Measurements from ENCODE around the gene PARK7.

PARK7 gene

DNA sequence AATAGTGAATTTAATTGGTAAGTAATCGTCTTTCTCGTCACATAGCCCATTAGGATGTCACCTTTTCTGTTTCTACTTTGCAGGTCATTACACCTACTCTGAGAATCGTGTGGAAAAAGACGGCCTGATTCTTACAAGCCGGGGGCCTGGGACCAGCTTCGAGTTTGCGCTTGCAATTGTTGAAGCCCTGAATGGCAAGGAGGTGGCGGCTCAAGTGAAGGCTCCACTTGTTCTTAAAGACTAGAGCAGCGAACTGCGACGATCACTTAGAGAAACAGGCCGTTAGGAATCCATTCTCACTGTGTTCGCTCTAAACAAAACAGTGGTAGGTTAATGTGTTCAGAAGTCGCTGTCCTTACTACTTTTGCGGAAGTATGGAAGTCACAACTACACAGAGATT is 23.3 kb downstream of the PARK7 start:
- DNase-seq (ENCODE audit: low spot score) = no peak

GRCh38 chr1:7985851-7986612 is 24.5 kb downstream of the PARK7 start:
- no peak for DNase-seq (ENCODE audit: low spot score)

GRCh38 chr1:7987528-7987927 is 26.0 kb downstream of the PARK7 start:
- DNase-seq (ENCODE audit: low spot score) = no peak

DNA sequence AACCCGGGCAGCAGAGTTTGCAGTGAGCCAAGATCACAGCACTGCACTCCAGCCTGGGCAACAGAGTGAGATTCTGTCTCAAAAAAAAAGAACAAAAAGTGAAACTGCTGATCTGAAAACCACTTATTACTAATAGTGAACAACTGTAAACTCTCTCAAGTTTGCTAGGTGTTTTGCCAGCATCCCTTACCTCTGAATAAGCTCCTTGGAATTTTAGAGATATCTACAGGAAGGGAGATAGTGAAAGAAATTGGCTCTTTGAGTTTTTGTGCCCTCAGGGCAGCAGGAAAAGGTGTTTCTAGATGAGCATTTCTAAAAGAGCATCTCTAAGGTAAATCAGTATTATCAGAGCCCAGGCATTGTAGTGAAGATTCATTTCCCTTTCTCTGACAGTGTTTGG is 27.1 kb downstream of the PARK7 start:
- no peak for DNase-seq (ENCODE audit: low spot score)

DNA sequence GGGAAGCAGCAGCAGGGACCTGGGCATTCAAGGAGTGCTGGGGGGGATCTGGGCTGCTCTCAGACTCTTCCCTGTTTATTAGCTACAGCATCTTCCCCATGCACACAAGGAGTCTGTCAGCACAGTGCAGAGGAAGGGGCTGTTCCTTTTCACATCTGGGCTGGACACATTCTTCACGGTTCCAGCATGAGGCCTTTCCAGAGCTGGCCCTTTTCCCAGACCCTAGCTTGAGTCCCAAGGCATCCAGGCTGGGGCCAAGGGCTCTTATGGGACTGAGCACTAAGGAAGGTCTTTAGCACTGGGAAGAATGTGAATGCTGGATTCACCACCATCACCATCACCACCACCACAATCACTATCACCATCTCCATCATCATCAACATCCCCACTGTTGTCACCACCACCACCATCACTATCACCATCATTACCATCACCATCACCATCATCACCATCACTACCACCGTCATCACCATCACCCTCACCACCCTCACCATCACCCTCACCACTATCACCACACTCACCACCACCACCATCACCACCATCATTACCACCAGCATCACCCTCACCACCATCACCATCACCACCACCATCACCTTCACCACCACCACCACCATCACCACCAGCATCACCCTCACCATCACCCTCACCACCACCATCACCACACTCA is 28.4 kb downstream of the PARK7 start:
- no peak for DNase-seq (ENCODE audit: low spot score)

GRCh38 chr1:7991504-7992440 is 30.3 kb downstream of the PARK7 start:
- DNase-seq (ENCODE audit: low spot score) = no peak

GRCh38 chr1:7992885-7993284 is 31.4 kb downstream of the PARK7 start:
- DNase-seq (ENCODE audit: low spot score) = no peak

DNA sequence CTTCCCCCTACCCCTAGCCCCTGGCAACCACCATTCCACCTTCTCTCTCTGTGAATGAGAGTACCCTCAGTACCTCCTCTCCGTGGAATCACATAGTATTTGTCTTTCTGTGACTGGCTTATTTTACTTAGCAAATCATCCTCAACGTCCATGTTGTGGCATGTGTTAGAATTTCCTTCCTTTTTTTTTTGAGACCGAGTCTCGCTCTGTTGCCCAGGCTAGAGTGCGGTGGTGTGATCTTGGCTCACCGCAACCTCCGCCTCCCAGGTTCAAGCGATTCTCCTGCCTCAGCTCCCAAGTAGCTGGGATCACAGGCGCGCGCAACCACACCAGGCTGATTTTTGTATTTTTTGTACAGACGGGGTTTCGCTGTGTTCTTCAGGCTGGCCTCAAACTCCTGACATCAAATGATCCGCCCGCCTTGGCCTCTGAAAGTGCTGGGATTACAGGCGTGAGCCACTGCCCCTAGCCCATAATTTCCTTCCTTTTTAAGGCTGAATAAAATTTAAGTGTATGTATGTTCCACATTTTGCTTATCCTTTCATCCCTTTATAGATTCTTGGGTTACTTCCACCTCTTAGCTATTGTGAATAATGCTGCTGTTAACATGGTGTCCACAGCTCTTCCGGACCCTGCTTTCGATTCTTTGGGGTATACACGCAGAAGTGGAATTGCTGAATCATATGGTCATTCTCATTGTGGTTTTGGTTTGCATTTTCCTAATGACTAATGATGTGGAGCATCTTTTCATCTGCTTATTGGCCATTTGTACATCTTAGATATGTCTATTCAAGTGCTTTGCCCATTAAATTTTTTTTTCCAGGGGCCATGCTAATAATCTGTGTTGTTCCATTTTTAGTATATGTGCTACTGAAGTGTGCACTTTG is 32.3 kb downstream of the PARK7 start:
- no peak for DNase-seq (ENCODE audit: low spot score)

DNA sequence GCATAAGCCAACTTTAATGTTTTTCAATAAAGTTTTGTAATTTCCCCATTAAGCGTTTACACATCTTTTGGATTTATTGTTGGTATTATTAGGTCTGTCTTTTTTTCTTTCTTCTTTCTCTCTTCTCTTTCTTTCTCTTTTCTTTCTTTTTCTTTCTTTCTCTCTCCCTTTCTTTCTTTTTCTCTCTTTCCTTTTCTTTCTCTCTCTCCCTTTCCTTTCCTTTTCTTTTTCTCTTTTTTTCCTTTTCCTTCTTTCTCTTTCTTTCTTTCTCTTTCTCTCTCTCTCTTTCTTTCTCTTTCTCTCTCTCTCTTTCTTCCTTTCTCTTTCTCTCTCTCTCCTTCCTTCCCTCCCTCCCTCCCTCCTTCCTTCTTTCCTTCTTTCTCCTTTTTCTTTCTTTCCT is 33.3 kb downstream of the PARK7 start:
- DNase-seq (ENCODE audit: low spot score) = no peak

DNA sequence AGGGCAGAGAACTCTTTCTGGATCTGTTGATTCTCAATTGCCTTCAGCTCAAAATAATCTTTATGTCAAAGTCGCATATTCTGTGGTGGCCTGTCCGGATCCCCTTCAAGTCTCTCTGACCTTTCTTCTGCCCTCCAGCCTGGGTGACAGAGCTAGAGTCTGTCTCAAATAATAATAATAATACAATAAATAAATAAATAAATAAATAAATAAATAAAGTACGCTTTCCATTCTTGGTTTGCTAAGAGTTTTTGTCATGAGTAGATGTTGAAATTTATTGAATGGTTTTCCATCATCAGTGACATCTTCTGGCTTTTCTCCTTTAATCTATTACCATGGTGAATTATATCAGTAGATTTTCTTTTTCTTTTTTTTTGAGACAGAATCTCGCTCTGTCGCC is 33.9 kb downstream of the PARK7 start:
- DNase-seq (ENCODE audit: low spot score) = no peak

DNA sequence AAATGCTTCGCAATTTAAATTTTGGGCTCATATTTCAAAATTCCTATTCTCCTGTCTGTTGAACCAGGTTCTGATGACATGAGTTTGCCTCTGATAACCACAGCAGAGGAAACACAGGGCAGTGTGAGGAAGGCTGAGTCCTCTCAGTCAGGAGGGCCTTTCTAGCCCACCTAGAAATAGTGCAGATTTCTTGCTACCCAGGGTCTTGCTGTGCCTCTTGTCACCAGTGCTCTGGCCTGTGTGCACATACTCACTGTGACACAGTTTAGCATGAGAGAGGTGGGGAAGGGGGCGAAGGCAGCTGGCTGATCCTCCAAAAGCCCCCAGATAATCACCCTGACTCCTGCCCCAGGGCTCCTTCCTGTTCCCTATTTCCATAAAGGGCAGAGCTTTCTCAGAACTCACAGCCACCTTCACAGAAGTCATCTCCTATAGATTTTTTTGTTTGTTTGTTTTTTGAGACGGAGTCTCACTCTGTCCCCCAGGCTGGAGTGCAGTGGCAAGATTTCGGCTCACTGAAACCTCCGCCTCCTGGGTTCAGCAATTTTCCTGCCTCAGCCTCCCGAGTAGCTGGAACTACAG is 40.9 kb downstream of the PARK7 start:
- no peak for DNase-seq (ENCODE audit: low spot score)

- DNase-seq (ENCODE audit: low spot score) = no peak
Measured at GRCh38 chr1:8002921-8003320, 41.4 kb downstream of the PARK7 start.

DNA sequence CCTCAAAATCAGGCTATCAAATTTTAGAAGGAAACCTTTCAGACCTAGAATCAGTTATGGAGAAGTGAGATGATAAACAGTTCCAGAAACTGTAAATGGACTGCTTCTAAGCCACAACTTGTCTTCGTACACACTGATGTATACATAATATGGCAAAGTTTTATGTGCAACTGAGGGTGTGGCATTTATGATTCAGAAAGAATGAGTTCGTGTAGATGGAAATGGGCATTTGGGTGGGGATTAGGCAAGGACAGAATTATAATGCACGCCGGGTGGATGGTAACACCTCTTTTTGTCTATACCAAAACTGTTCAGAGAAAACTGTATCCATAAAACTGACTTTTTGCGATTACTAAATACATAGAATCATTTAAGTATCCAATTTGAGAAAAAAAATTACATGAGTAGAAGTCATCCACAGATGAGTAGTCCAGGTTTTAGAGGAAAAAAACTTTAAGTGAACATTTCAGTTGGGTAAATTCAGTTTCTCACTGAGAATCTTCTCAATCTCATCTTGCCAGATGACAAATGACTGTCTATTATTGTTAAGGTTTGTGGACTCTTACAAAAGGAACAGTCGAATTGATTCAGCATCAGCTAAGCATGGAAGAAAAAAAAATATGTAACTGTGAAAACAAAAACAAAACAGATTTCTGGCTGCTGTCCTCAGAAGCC is 42.1 kb downstream of the PARK7 start:
- no peak for DNase-seq (ENCODE audit: low spot score)

DNA sequence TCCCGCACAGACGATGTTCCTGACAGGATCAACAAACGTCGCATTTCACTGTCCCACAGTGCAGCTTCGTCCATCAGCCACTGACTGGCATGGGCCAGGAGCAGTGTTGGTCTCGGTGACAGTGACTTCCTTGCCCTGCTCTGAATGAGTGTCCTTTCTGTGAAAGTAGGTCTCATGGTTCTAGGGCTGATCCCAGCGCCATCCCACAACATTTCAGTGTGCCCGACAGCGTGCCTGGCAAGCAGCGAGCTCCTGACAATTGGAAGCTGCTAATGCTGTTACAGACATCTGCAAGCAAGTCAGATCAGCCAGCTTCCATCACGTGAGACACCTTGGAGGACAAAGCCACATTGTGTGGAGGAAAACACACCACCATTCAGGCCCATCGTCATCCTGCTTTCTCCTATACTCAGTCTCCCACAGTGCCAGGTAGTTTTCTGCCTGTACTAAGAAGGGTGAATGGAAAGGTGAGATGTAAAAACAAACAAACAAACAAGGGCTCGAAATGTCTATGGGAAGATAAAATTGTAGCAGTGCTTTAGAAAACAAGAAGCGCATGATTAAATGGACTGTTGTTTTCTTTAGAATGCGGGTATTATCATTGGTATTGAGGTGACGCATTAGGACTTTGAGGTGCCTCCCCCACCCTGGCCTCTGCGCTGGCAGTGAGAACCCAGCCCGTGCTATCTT is 42.7 kb downstream of the PARK7 start:
- DNase-seq (ENCODE audit: low spot score) = no peak

DNA sequence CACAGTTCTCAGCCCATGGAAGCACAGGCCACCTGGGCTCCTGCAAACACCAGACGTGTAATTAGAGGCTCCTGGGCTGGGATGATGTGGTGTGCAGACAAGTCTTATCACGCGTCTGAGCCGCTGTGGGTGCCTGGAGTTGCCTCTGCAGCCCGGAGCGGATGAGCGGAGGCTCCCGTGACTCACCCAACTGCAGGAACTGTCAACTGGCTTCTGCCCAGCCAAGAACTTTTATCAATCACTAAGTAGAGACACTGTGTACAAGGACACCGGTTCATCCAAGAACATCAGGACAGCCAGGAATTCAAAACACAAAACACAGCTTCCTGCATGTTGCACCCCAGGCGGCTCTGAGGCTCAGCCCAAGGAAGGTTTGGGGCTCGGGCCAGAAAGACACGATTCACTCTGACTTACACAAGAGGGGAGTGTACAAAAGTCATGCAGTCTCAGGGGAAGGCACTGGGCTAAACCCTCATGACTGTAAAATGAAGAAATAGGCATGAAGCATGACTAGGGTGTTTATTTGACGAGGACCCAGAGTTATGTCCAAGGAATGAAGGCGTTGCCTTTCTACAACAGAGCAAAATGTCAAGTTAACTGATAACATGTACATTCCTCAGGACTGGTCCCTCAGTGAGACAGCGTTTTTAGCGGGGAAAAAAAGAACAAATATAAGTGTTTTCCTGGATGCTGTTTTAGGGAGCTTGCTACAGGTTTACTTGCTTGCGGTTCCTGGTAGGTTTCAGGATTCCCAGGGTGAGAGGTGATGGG is 43.5 kb downstream of the PARK7 start:
- peak; percentile 80 for DNase-seq (ENCODE audit: low spot score)

DNA sequence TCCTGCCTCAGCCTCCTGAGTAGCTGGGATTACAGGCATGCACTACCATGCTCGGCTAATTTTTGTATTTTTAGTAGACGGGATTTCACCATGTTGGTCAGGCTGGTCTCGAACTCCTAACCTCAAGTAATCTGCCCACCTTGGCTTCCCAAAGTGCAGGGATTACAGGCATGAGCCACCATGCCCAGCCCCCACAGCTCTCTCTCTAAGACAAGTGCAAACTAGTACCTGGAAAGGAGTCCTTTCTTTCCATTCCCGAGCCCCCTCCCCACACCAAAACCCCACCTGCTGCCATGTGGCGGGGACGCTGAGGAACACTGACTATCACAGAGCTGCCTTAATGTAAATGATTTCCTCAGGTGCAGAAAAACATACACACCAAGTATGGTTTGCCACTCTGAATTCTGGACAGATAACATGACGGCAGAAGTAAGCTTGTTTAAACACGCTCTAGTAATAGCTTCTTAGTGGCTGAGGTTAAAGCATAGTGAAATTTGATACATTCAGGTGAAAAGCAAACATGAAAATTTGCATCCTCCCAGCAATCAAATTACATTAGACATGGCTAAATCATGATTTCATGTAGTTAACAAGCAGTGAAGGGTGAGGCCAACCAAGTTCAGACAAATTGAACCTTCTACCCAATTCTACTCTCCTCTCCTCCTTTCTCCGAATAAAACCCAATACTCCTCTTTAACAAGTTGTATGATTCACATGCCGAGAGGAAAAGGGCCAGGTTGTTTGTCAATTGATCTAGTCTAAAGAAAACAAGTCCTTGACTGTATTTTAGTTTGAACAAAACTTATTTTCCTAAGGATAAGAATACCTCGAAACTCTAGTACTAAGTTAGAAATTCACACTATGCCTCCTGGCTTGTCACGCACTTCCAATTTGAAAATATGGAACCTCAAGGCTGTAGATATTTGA is 44.8 kb downstream of the PARK7 start:
- no peak for DNase-seq (ENCODE audit: low spot score)

GRCh38 chr1:8009043-8010002 is 47.8 kb downstream of the PARK7 start:
- DNase-seq (ENCODE audit: low spot score) = no peak

All from AG08396 (cell line).